NCI-H1092 (cell line): ENCODE measurements around the gene UGT1A1.
"Not testable (repeated sequence)": the region's sequence is repeated elsewhere in the genome, so short reads cannot be mapped to it uniquely, and the experiment has no call there.

Experiments used
- DNase-seq: peaks from one replicate; lab custom pipeline; 2025; lab: John Stamatoyannopoulos, UW

UGT1A1 gene

GRCh38 chr2:233760043-233760442, at the start of gene UGT1A1:
Gene UGT1A1, plus strand, starts transcription at chr2:233760270. Its CDS starts 18 bp downstream, at chr2:233760288.
- DNase-seq = no peak

GRCh38 chr2:233711312-233712008, 48.6 kb upstream of the UGT1A1 start:
- peak; percentile 61 for DNase-seq

GRCh38 chr2:233712611-233713261, 47.3 kb upstream of the UGT1A1 start, which contains the start of gene UGT1A5:
Gene UGT1A5, plus strand, starts transcription at chr2:233712907. Its CDS starts 85 bp downstream, at chr2:233712992.
- no peak for DNase-seq

- no peak for DNase-seq
Measured at GRCh38 chr2:233713262-233713615, 46.8 kb upstream of the UGT1A1 start.

- no peak for DNase-seq
Measured at GRCh38 chr2:233714121-233714520, 45.9 kb upstream of the UGT1A1 start.

GRCh38 chr2:233718552-233718951, 41.5 kb upstream of the UGT1A1 start, which contains the start of gene UGT1A4:
Gene UGT1A4, plus strand, starts transcription at chr2:233718736. Its CDS starts 85 bp downstream, at chr2:233718821.
- DNase-seq = no peak

GRCh38 chr2:233728723-233729301, 31.3 kb upstream of the UGT1A1 start, which contains the start of gene UGT1A3:
Gene UGT1A3, plus strand, starts transcription at chr2:233729042. Its CDS starts 85 bp downstream, at chr2:233729127.
- no peak for DNase-seq

- not testable (repeated sequence) for DNase-seq
Measured at GRCh38 chr2:233736868-233737653, 23.0 kb upstream of the UGT1A1 start.

GRCh38 chr2:233740870-233741269, 19.2 kb upstream of the UGT1A1 start:
- DNase-seq = no peak

GRCh38 chr2:233743464-233744259, 16.4 kb upstream of the UGT1A1 start:
- DNase-seq = no peak

- DNase-seq = no peak
Measured at GRCh38 chr2:233745073-233745755, 14.9 kb upstream of the UGT1A1 start.

- not testable (repeated sequence) for DNase-seq
Measured at GRCh38 chr2:233745838-233746237, 14.2 kb upstream of the UGT1A1 start.

GRCh38 chr2:233746475-233747282, 13.4 kb upstream of the UGT1A1 start:
- no peak for DNase-seq

GRCh38 chr2:233747283-233747544, 12.9 kb upstream of the UGT1A1 start:
- DNase-seq = no peak

- not testable (repeated sequence) for DNase-seq
Measured at GRCh38 chr2:233750689-233751088, 9.4 kb upstream of the UGT1A1 start.

GRCh38 chr2:233751212-233752009, 8.7 kb upstream of the UGT1A1 start:
- DNase-seq = not testable (repeated sequence)

- no peak for DNase-seq
Measured at GRCh38 chr2:233754872-233755611, 5.0 kb upstream of the UGT1A1 start.

GRCh38 chr2:233756429-233757081, 3.5 kb upstream of the UGT1A1 start:
- DNase-seq = no peak
